Measurements from ENCODE around the gene IKZF2. TPM values are rescaled to one million over a fixed set of nuclear protein-coding genes. Genes with fewer than 3 reads are reported as not detected.

Gene IKZF2
- total and polyA plus RNA-seq, 10 donors: 0.50 to 43.4 (median 20.4) TPM

DNA sequence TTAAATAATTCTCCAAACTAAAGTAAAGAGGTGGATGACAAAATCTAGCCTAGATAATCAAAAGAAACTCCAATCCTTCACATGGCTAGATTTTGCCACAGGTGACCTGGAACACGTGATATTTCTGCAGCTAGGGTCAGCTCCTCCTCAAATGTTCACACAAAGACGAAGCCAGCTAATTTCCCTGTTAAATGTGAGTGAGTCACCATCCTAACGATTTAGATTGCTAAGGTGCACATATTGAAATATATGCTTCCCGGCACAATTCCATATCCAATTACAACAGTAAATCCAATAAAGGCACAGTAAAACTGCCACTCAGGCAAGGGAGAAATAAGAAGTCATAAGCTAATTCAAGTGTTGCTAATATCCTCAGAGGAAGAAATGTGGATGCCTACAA, 28.7 kb downstream of the IKZF2 start:
- Histone ChIP-seq H3K4me3 (no peak overlapping the region), H3K36me3 (no peaks in the 10 kb centered on the region), H3K27ac (peak overlapping the region in 1 of 8 donors; percentile 69), H3K27me3 (replicated peaks in 1 of 7) (no peaks in the 10 kb centered on the region), H3K4me1 (peaks cover 0 to 62% (median 19%) of the 10 kb centered on the region in 6 donors), H3K9me3 (no peaks in the 10 kb centered on the region)
- TF ChIP-seq, protein P1, sequence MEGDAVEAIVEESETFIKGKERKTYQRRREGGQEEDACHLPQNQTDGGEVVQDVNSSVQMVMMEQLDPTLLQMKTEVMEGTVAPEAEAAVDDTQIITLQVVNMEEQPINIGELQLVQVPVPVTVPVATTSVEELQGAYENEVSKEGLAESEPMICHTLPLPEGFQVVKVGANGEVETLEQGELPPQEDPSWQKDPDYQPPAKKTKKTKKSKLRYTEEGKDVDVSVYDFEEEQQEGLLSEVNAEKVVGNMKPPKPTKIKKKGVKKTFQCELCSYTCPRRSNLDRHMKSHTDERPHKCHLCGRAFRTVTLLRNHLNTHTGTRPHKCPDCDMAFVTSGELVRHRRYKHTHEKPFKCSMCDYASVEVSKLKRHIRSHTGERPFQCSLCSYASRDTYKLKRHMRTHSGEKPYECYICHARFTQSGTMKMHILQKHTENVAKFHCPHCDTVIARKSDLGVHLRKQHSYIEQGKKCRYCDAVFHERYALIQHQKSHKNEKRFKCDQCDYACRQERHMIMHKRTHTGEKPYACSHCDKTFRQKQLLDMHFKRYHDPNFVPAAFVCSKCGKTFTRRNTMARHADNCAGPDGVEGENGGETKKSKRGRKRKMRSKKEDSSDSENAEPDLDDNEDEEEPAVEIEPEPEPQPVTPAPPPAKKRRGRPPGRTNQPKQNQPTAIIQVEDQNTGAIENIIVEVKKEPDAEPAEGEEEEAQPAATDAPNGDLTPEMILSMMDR (IDR thresholded peaks at IDR 0.05 in 8 of 11, conservative IDR thresholded peaks at IDR 0.05 in 3 of 11): no peak
- no peak for TF ChIP-seq POLR2AphosphoS5 (IDR thresholded peaks at IDR 0.05)
- no peak for TF ChIP-seq POLR2A (IDR thresholded peaks at IDR 0.05)
- no peak for DNase-seq
- 79 to 96% (median 84%) methylated on average over 4 of the region's 4 CpGs for WGBS, 5 donors
- intact Hi-C loops (cut with DNase I; ENCODE audit: low total_unique reads): no loop called here

- peaks cover 0 to 72% (median 20%) of the 10 kb centered on the region in 6 donors for H3K4me1 ChIP-seq
- no peaks in the 10 kb centered on the region for H3K9me3 ChIP-seq
- H3K36me3 ChIP-seq: no peaks in the 10 kb centered on the region
- H3K27me3 ChIP-seq (replicated peaks in 1 of 7): no peaks in the 10 kb centered on the region
- intact Hi-C loops (cut with DNase I; ENCODE audit: low total_unique reads): no loop called here
- no peak overlapping the region for H3K4me3 ChIP-seq
- peak overlapping the region in 2 of 8 donors; percentile 22 to 69 for H3K27ac ChIP-seq
- TF ChIP-seq POLR2A (IDR thresholded peaks at IDR 0.05): no peak
- no peak for DNase-seq
These were observed 29.7 kb downstream of the IKZF2 start for GRCh38 chr2:213121690-213122089.

DNA sequence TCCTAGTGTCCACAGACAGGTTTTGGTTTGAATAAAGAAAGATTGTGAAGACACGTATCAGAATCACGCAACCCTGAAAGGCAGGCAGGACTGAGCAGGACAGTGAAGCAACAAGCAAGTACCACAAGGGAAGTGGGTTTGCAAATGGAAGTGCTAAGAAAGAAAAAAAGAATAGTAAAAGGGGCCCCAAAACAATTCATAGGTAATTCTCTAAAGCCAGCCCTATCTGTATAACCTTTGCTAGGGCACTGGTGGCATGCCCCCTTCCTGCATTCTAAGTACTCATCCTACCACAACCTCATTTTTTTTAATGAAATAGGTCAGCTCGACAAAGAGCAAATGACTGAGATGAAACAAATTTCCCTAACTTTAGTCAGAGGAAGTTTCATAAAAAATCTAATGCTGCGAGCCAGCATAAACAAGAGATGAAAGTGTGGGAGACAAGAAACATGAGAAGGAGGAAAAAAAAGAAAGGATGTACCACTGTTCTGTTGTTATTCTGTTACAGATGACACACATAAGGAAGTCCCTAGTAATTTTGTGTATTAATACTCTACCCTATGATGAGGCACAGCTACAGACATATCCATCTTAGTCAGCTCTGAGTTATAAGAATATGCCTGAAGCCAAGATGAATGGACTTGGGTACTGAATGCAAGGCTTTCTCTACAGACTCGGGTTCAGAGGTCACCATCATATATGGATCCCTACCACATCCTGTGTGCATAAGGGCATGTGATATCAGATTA, 32.2 kb downstream of the IKZF2 start:
- no peaks in the 10 kb centered on the region for H3K27me3 ChIP-seq (replicated peaks in 1 of 7)
- H3K9me3 ChIP-seq: no peaks in the 10 kb centered on the region
- peaks cover 0 to 66% (median 20%) of the 10 kb centered on the region in 6 donors for H3K4me1 ChIP-seq
- no peak for DNase-seq
- peak in 1 of 3 donors; percentile 38 for TF ChIP-seq POLR2AphosphoS5 (IDR thresholded peaks at IDR 0.05)
- TF ChIP-seq POLR2A (IDR thresholded peaks at IDR 0.05): no peak
- intact Hi-C loops (cut with DNase I; ENCODE audit: low total_unique reads): no loop called here
- H3K4me3 ChIP-seq: no peak overlapping the region
- WGBS, 5 donors: 28 to 41% (median 33%) methylated on average over 5 of the region's 5 CpGs
- no peaks in the 10 kb centered on the region for H3K36me3 ChIP-seq
- peak overlapping the region in 5 of 8 donors; percentile 5 to 69 (median 51) for H3K27ac ChIP-seq

- no peaks in the 10 kb centered on the region for H3K36me3 ChIP-seq
- 77 to 87% (median 78%) methylated on average over 2 of the region's 2 CpGs for WGBS, 5 donors
- H3K27ac ChIP-seq: peak overlapping the region in 1 of 8 donors; percentile 68
- no peaks in the 10 kb centered on the region for H3K27me3 ChIP-seq (replicated peaks in 1 of 7)
- intact Hi-C loops (cut with DNase I; ENCODE audit: low total_unique reads): no loop called here
- H3K4me1 ChIP-seq: peaks cover 0 to 19% (median 0%) of the 10 kb centered on the region in 6 donors
- H3K9me3 ChIP-seq: no peaks in the 10 kb centered on the region
- H3K4me3 ChIP-seq: no peak overlapping the region
- no peak for DNase-seq
- TF ChIP-seq POLR2A (IDR thresholded peaks at IDR 0.05) (no peak), POLR2AphosphoS5 (IDR thresholded peaks at IDR 0.05) (no peak)
- TF ChIP-seq, protein P1 (IDR thresholded peaks at IDR 0.05 in 8 of 11, conservative IDR thresholded peaks at IDR 0.05 in 3 of 11): no peak
These were observed 43.1 kb downstream of the IKZF2 start for GRCh38 chr2:213108308-213108707.

GRCh38 chr2:213107728-213108127, 43.7 kb downstream of the IKZF2 start:
- H3K9me3 ChIP-seq: no peaks in the 10 kb centered on the region
- no peaks in the 10 kb centered on the region for H3K36me3 ChIP-seq
- peaks cover 0 to 25% (median 0%) of the 10 kb centered on the region in 6 donors for H3K4me1 ChIP-seq
- TF ChIP-seq, protein P1 (IDR thresholded peaks at IDR 0.05 in 8 of 11, conservative IDR thresholded peaks at IDR 0.05 in 3 of 11): no peak
- no peak for TF ChIP-seq POLR2A (IDR thresholded peaks at IDR 0.05)
- TF ChIP-seq POLR2AphosphoS5 (IDR thresholded peaks at IDR 0.05): no peak
- intact Hi-C loops (cut with DNase I; ENCODE audit: low total_unique reads): no loop called here
- 75 to 81% (median 80%) methylated on average over 7 of the region's 7 CpGs for WGBS, 5 donors
- no peak for DNase-seq
- peak overlapping the region in 1 of 8 donors; percentile 68 for H3K27ac ChIP-seq
- H3K27me3 ChIP-seq (replicated peaks in 1 of 7): no peaks in the 10 kb centered on the region
- H3K4me3 ChIP-seq: no peak overlapping the region

Data from spleen (tissue), 11 donors.